ENCODE measurements around the gene CAMK2A. TPM values are rescaled to one million over a fixed set of nuclear protein-coding genes. Genes with fewer than 3 reads are reported as not detected.
A peak's percentile ranks its signal among the peaks of the same experiment; 100 is the strongest.

The CAMK2A gene
- total RNA-seq, 1 donor from 2014 or later = not detected

DNA sequence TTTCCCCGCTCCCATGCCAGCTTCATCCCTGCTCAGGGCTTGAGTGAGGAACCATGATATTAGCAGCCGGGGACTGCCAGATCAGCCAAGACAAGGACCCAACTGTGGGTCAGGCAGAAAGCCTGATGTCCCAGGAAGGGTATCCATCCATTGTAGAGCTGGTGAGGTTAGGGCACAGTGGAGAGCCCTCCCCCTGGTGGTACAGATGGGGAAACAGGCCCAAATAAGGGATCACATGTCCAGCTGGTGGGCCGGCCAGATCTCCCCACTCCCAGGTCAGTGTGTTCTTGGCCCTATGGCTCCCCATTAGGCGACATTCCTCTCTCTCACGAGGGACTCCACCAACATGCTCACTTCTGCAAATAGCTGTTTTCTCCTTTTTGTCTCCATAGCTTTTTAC, 114.0 kb downstream of the CAMK2A start:
- Mint-ChIP-seq H3K36me3 (ENCODE audit: low read depth) (no peaks in the 10 kb centered on the region), H3K27ac (ENCODE audit: unreplicated experiment) (no peak overlapping the region), H3K9me3 (ENCODE audit: low read depth) (no peaks in the 10 kb centered on the region), H3K4me1 (ENCODE audit: low read depth) (peaks cover 16% of the 10 kb centered on the region), H3K4me3 (ENCODE audit: unreplicated experiment) (no peak overlapping the region), H3K27me3 (ENCODE audit: low read depth) (peaks cover 7% of the 10 kb centered on the region)
- DNase-seq (ENCODE audit: low spot score) = no peak
- TF ChIP-seq, protein P1, sequence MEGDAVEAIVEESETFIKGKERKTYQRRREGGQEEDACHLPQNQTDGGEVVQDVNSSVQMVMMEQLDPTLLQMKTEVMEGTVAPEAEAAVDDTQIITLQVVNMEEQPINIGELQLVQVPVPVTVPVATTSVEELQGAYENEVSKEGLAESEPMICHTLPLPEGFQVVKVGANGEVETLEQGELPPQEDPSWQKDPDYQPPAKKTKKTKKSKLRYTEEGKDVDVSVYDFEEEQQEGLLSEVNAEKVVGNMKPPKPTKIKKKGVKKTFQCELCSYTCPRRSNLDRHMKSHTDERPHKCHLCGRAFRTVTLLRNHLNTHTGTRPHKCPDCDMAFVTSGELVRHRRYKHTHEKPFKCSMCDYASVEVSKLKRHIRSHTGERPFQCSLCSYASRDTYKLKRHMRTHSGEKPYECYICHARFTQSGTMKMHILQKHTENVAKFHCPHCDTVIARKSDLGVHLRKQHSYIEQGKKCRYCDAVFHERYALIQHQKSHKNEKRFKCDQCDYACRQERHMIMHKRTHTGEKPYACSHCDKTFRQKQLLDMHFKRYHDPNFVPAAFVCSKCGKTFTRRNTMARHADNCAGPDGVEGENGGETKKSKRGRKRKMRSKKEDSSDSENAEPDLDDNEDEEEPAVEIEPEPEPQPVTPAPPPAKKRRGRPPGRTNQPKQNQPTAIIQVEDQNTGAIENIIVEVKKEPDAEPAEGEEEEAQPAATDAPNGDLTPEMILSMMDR (IDR thresholded peaks at IDR 0.05) = peak; percentile 73

DNA sequence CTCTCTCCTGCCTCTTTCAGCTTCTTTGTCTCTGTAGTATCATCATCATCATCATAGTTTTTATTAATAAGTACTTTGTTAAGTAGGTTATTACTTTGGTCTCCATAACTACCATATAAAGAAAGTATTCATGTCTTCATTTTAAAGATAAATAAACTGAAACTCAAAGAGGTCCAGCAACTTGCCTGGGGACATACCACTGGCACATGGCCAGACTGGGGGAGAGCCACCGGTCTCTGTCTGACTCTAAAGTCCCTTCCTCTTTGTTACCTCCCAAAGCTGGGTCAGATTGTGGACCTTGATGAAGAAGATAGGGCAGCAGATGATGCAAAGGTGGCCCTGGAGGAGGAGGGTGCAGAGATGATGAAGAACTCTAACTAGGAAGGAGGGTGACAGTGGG, 114.5 kb downstream of the CAMK2A start:
- no peak overlapping the region for H3K27ac Mint-ChIP-seq (ENCODE audit: unreplicated experiment)
- no peak overlapping the region for H3K4me3 Mint-ChIP-seq (ENCODE audit: unreplicated experiment)
- no peak for DNase-seq (ENCODE audit: low spot score)
- H3K4me1 Mint-ChIP-seq (ENCODE audit: low read depth) = peaks cover 13% of the 10 kb centered on the region
- no peaks in the 10 kb centered on the region for H3K36me3 Mint-ChIP-seq (ENCODE audit: low read depth)
- no peaks in the 10 kb centered on the region for H3K9me3 Mint-ChIP-seq (ENCODE audit: low read depth)
- TF ChIP-seq, protein P1 (IDR thresholded peaks at IDR 0.05) = no peak
- H3K27me3 Mint-ChIP-seq (ENCODE audit: low read depth) = peaks cover 10% of the 10 kb centered on the region

DNA sequence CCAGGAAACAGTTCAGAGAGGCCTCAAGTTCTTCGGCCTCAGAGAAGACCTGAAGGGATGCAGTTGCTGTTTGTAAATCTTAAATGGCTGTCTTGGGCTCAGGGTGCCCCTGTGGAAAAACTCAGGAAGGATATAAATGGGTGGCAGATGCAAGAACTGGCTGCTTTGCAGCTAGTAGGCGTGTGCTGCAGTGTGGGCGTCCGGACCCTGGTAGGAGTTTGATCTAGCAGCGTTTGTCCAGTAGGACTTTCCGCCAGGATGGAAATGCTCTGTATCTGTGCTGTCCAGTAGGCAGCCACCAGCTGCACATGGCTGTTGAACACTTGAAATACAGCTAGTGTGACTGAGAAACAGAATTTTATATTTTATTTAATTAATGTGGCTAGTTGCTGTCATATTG, 115.3 kb downstream of the CAMK2A start:
- Mint-ChIP-seq H3K4me3 (ENCODE audit: unreplicated experiment) (no peak overlapping the region), H3K9me3 (ENCODE audit: low read depth) (no peaks in the 10 kb centered on the region), H3K27ac (ENCODE audit: unreplicated experiment) (no peak overlapping the region), H3K27me3 (ENCODE audit: low read depth) (peaks cover 13% of the 10 kb centered on the region), H3K4me1 (ENCODE audit: low read depth) (peaks cover 13% of the 10 kb centered on the region), H3K36me3 (ENCODE audit: low read depth) (no peaks in the 10 kb centered on the region)
- no peak for DNase-seq (ENCODE audit: low spot score)
- TF ChIP-seq, protein P1 (IDR thresholded peaks at IDR 0.05) = no peak

DNA sequence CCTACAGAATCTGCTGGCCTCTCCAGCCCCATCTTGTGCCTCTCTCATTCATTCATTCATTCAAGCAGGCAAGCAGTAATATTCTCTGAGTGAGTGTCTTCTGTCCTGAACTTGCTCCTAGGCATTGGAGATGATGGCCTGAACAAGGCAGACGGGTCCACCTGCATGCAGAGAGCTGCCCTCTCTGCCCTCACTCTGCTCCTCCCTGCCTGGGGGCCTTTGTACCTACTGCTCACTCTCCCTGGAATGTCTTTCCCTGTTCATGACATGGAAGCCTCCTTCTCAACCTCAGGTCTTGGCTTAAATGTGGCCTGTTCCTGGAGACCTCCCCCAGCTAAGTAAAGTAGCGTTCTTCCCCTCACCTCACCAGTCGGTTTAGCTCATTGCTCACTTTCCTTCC, 116.4 kb downstream of the CAMK2A start:
- Mint-ChIP-seq H3K9me3 (ENCODE audit: low read depth) (no peaks in the 10 kb centered on the region), H3K4me3 (ENCODE audit: unreplicated experiment) (no peak overlapping the region), H3K27me3 (ENCODE audit: low read depth) (peaks cover 19% of the 10 kb centered on the region), H3K36me3 (ENCODE audit: low read depth) (no peaks in the 10 kb centered on the region), H3K27ac (ENCODE audit: unreplicated experiment) (no peak overlapping the region), H3K4me1 (ENCODE audit: low read depth) (peaks cover 13% of the 10 kb centered on the region)
- TF ChIP-seq, protein P1 (IDR thresholded peaks at IDR 0.05) = no peak
- DNase-seq (ENCODE audit: low spot score) = no peak

DNA sequence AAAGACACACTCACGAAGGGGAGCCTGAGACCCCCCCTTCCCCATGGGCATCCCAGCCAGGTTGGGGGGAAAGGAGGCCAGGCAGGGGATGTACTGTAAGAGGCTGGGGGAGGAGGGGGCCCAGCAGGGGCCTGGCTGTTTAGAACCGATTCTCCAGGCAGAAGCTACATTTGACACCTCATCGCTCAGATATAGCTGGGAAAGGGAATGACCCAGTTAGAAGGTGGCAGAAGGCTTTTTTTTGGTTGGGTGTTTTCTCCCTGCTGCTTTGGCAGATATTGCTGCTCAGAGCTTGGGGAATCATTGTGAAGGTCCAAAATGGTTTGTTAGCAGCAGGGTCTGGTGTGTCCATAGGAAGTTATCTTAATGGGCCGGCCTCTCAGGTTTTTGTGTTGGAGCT, 117.0 kb downstream of the CAMK2A start:
- no peak for DNase-seq (ENCODE audit: low spot score)
- TF ChIP-seq, protein P1 (IDR thresholded peaks at IDR 0.05) = no peak
- Mint-ChIP-seq H3K27ac (ENCODE audit: unreplicated experiment) (no peak overlapping the region), H3K27me3 (ENCODE audit: low read depth) (peaks cover 21% of the 10 kb centered on the region), H3K4me3 (ENCODE audit: unreplicated experiment) (no peak overlapping the region), H3K9me3 (ENCODE audit: low read depth) (no peaks in the 10 kb centered on the region), H3K36me3 (ENCODE audit: low read depth) (no peaks in the 10 kb centered on the region), H3K4me1 (ENCODE audit: low read depth) (peaks cover 13% of the 10 kb centered on the region)

All from chondrocyte (in vitro differentiated cells).